PFSK-1 (cell line): ENCODE measurements around the gene ABR.

Experiments
- POLR2AphosphoS5 ChIP-seq: IDR thresholded peaks from 2 replicates; pipeline ENCODE4 v1.6.1; 2012; ENCODE audit warnings: low read depth, mild to moderate bottlenecking, control low read depth, low read length, moderate library complexity
- SIN3A ChIP-seq: IDR thresholded peaks from 2 replicates; pipeline ENCODE4 v1.6.1; 2012; ENCODE audit warnings: mild to moderate bottlenecking, low read length, moderate library complexity, borderline replicate concordance; ENCODE audit not compliant: insufficient read depth

DNA sequence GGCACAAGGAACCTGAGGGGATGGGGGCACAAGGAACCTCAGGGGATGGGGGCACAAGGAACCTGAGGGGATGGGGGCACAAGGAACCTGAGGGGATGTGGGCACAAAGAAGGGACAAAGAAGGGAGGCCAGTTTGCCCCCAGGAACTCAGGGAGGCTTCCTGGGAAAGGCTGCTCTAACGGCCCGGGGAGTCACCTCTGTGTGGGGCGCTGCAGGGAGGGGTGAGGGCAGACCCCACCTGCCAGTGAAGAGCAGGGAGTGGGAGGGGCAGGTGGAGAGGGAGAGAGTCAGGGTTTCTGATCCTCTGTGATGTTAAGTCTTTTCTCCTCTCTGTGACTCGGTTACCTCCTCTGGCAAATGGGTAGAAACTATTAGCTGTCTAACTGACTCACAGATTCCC is 125.1 kb downstream of the ABR start:
- TF ChIP-seq POLR2AphosphoS5 (no peak), SIN3A (no peak)
